Measurements from ENCODE around the gene GSTM3.

GSTM3 gene

GRCh38 chr1:109775398-109775797 lies 34.6 kb upstream of the GSTM3 start:
- Histone ChIP-seq H3K27me3 (ENCODE audit: control insufficient read depth, insufficient read depth, low read length) (no peaks in the 10 kb centered on the region), H3K4me3 (ENCODE audit: low read length) (no peak overlapping the region), H3K27ac (ENCODE audit: low read length) (no peak overlapping the region), H3K36me3 (ENCODE audit: control insufficient read depth, insufficient read depth, low read length) (no peaks in the 10 kb centered on the region), H3K9me3 (ENCODE audit: control insufficient read depth, insufficient read depth, low read length) (no peaks in the 10 kb centered on the region), H3K4me1 (ENCODE audit: control insufficient read depth, insufficient read depth, low read length) (no peaks in the 10 kb centered on the region; the same call in 1 of the 2 replicates)
- WGBS (ENCODE audit: insufficient coverage, insufficient read length) = no CpG with 5 or more reads among the region's 1 CpG
- no peak for DNase-seq (ENCODE audit: low read depth, low spot score)

- Histone ChIP-seq H3K27me3 (ENCODE audit: control insufficient read depth, insufficient read depth, low read length) (no peaks in the 10 kb centered on the region), H3K36me3 (ENCODE audit: control insufficient read depth, insufficient read depth, low read length) (no peaks in the 10 kb centered on the region), H3K27ac (ENCODE audit: low read length) (no peak overlapping the region), H3K4me3 (ENCODE audit: low read length) (no peak overlapping the region), H3K9me3 (ENCODE audit: control insufficient read depth, insufficient read depth, low read length) (no peaks in the 10 kb centered on the region), H3K4me1 (ENCODE audit: control insufficient read depth, insufficient read depth, low read length) (no peaks in the 10 kb centered on the region; the same call in 1 of the 2 replicates)
- WGBS (ENCODE audit: insufficient coverage, insufficient read length) = no CpG with 5 or more reads among the region's 6 CpGs
- DNase-seq (ENCODE audit: low read depth, low spot score) = no peak
These were observed 33.2 kb upstream of the GSTM3 start for GRCh38 chr1:109773900-109774485.

- Histone ChIP-seq H3K36me3 (ENCODE audit: control insufficient read depth, insufficient read depth, low read length) (no peaks in the 10 kb centered on the region), H3K4me3 (ENCODE audit: low read length) (no peak overlapping the region), H3K27me3 (ENCODE audit: control insufficient read depth, insufficient read depth, low read length) (no peaks in the 10 kb centered on the region), H3K27ac (ENCODE audit: low read length) (no peak overlapping the region), H3K4me1 (ENCODE audit: control insufficient read depth, insufficient read depth, low read length) (no peaks in the 10 kb centered on the region; the same call in 1 of the 2 replicates), H3K9me3 (ENCODE audit: control insufficient read depth, insufficient read depth, low read length) (no peaks in the 10 kb centered on the region)
- WGBS (ENCODE audit: insufficient coverage, insufficient read length) = no CpG with 5 or more reads among the region's 17 CpGs
- DNase-seq (ENCODE audit: low read depth, low spot score) = no peak
These were observed 32.5 kb upstream of the GSTM3 start for GRCh38 chr1:109773203-109773899.

- no peaks in the 10 kb centered on the region for H3K27me3 ChIP-seq (ENCODE audit: control insufficient read depth, insufficient read depth, low read length)
- no CpG with 5 or more reads among the region's 6 CpGs for WGBS (ENCODE audit: insufficient coverage, insufficient read length)
- DNase-seq (ENCODE audit: low read depth, low spot score) = no peak
These were observed 31.9 kb upstream of the GSTM3 start for GRCh38 chr1:109772658-109773202.

GRCh38 chr1:109771712-109772657 lies 31.1 kb upstream of the GSTM3 start:
- Histone ChIP-seq H3K4me1 (ENCODE audit: control insufficient read depth, insufficient read depth, low read length) (no peaks in the 10 kb centered on the region; the same call in 1 of the 2 replicates), H3K27me3 (ENCODE audit: control insufficient read depth, insufficient read depth, low read length) (no peaks in the 10 kb centered on the region), H3K36me3 (ENCODE audit: control insufficient read depth, insufficient read depth, low read length) (no peaks in the 10 kb centered on the region), H3K9me3 (ENCODE audit: control insufficient read depth, insufficient read depth, low read length) (no peaks in the 10 kb centered on the region), H3K4me3 (ENCODE audit: low read length) (no peak overlapping the region), H3K27ac (ENCODE audit: low read length) (no peak overlapping the region)
- no peak for DNase-seq (ENCODE audit: low read depth, low spot score)
- no CpG with 5 or more reads among the region's 10 CpGs for WGBS (ENCODE audit: insufficient coverage, insufficient read length)

More at GRCh38 chr1:109772658-109773202, 31.9 kb upstream of the GSTM3 start:
- Histone ChIP-seq H3K36me3 (ENCODE audit: control insufficient read depth, insufficient read depth, low read length) (no peaks in the 10 kb centered on the region), H3K27ac (ENCODE audit: low read length) (no peak overlapping the region), H3K4me1 (ENCODE audit: control insufficient read depth, insufficient read depth, low read length) (no peaks in the 10 kb centered on the region; the same call in 1 of the 2 replicates), H3K9me3 (ENCODE audit: control insufficient read depth, insufficient read depth, low read length) (no peaks in the 10 kb centered on the region), H3K4me3 (ENCODE audit: low read length) (no peak overlapping the region)

- WGBS (ENCODE audit: insufficient coverage, insufficient read length) = no CpG with 5 or more reads among the region's 11 CpGs
- Histone ChIP-seq H3K4me3 (ENCODE audit: low read length) (no peak overlapping the region), H3K4me1 (ENCODE audit: control insufficient read depth, insufficient read depth, low read length) (no peaks in the 10 kb centered on the region; the same call in 1 of the 2 replicates), H3K27ac (ENCODE audit: low read length) (no peak overlapping the region), H3K9me3 (ENCODE audit: control insufficient read depth, insufficient read depth, low read length) (no peaks in the 10 kb centered on the region), H3K27me3 (ENCODE audit: control insufficient read depth, insufficient read depth, low read length) (no peaks in the 10 kb centered on the region), H3K36me3 (ENCODE audit: control insufficient read depth, insufficient read depth, low read length) (no peaks in the 10 kb centered on the region)
- no peak for DNase-seq (ENCODE audit: low read depth, low spot score)
These were observed 29.7 kb upstream of the GSTM3 start for GRCh38 chr1:109770331-109771095.

- Histone ChIP-seq H3K4me1 (ENCODE audit: control insufficient read depth, insufficient read depth, low read length) (no peaks in the 10 kb centered on the region; the same call in 1 of the 2 replicates), H3K4me3 (ENCODE audit: low read length) (no peak overlapping the region), H3K27me3 (ENCODE audit: control insufficient read depth, insufficient read depth, low read length) (no peaks in the 10 kb centered on the region), H3K9me3 (ENCODE audit: control insufficient read depth, insufficient read depth, low read length) (no peaks in the 10 kb centered on the region), H3K36me3 (ENCODE audit: control insufficient read depth, insufficient read depth, low read length) (no peaks in the 10 kb centered on the region), H3K27ac (ENCODE audit: low read length) (no peak overlapping the region)
- no CpG with 5 or more reads among the region's 11 CpGs for WGBS (ENCODE audit: insufficient coverage, insufficient read length)
- DNase-seq (ENCODE audit: low read depth, low spot score) = no peak
These were observed 28.7 kb upstream of the GSTM3 start for GRCh38 chr1:109769330-109770078.

- Histone ChIP-seq H3K9me3 (ENCODE audit: control insufficient read depth, insufficient read depth, low read length) (no peaks in the 10 kb centered on the region), H3K4me1 (ENCODE audit: control insufficient read depth, insufficient read depth, low read length) (no peaks in the 10 kb centered on the region; the same call in 1 of the 2 replicates), H3K27ac (ENCODE audit: low read length) (no peak overlapping the region), H3K4me3 (ENCODE audit: low read length) (no peak overlapping the region), H3K27me3 (ENCODE audit: control insufficient read depth, insufficient read depth, low read length) (no peaks in the 10 kb centered on the region), H3K36me3 (ENCODE audit: control insufficient read depth, insufficient read depth, low read length) (no peaks in the 10 kb centered on the region)
- no peak for DNase-seq (ENCODE audit: low read depth, low spot score)
- whole genome bisulfite sequencing (ENCODE audit: insufficient coverage, insufficient read length) = no CpG with 5 or more reads among the region's 7 CpGs
These were observed 28.0 kb upstream of the GSTM3 start for GRCh38 chr1:109768820-109769219.

GRCh38 chr1:109768335-109768650 lies 27.5 kb upstream of the GSTM3 start:
- no peaks in the 10 kb centered on the region; the same call in 1 of the 2 replicates for H3K4me1 ChIP-seq (ENCODE audit: control insufficient read depth, insufficient read depth, low read length)
- H3K4me3 ChIP-seq (ENCODE audit: low read length) = no peak overlapping the region
- DNase-seq (ENCODE audit: low read depth, low spot score) = no peak
- no CpG with 5 or more reads among the region's 2 CpGs for WGBS (ENCODE audit: insufficient coverage, insufficient read length)
- no peaks in the 10 kb centered on the region for H3K27me3 ChIP-seq (ENCODE audit: control insufficient read depth, insufficient read depth, low read length)
- no peak overlapping the region for H3K27ac ChIP-seq (ENCODE audit: low read length)
- H3K36me3 ChIP-seq (ENCODE audit: control insufficient read depth, insufficient read depth, low read length) = no peaks in the 10 kb centered on the region
- H3K9me3 ChIP-seq (ENCODE audit: control insufficient read depth, insufficient read depth, low read length) = no peaks in the 10 kb centered on the region

Data from iPS DF 6.9 (cell line).